Vagina (tissue), 2 donors: Measurements from ENCODE around the gene MAML2. TPM values are rescaled to one million over a fixed set of nuclear protein-coding genes. Genes with fewer than 3 reads are reported as not detected.

ENCODE experiments used
- DNase-seq, 2 donors: peaks; one replicate each; pipeline ENCODE4 v3.0.0-alpha.2; 2017; ENCODE audit errors: extremely low spot score in 2 of 2
- H3K27ac ChIP-seq: fragments of 200-600 bp; sonication (generic); one replicate; pipeline ENCODE4 v1.5.1; 2019
- H3K27me3 ChIP-seq: fragments of 200-600 bp; sonication (generic); one replicate; pipeline ENCODE4 v1.5.1; 2019
- H3K36me3 ChIP-seq, 2 donors: fragments of 200-600 bp; sonication (generic); one replicate each; pipeline ENCODE4 v1.5.1; 2017 to 2019
- H3K4me1 ChIP-seq: fragments of 200-600 bp; sonication (generic); one replicate; pipeline ENCODE4 v1.5.1; 2019
- H3K4me3 ChIP-seq, 2 donors: fragments of 200-600 bp; sonication (generic); 1 replicate in 1 of 2; 2 replicates in 1 of 2; pipeline ENCODE4 v1.5.1; 2016 to 2019
- H3K9me3 ChIP-seq: fragments of 200-600 bp; sonication (generic); one replicate; pipeline ENCODE4 v1.5.1; 2019
- CTCF ChIP-seq, 3 experiments: fragments of 450-650 bp in 2 of 3; fragments of 200-600 bp in 1 of 3; sonication (generic) in 1 of 3; IDR thresholded peaks; one replicate each; pipeline ENCODE4 v1.5.1; 2017 to 2019; ENCODE audit warnings: antibody characterized with exemption in 3 of 3, mild to moderate bottlenecking in 2 of 3, moderate library complexity in 2 of 3
- POLR2A ChIP-seq, 2 donors: fragments of 450-650 bp; IDR thresholded peaks; one replicate each; pipeline ENCODE4 v1.6.1; 2017; ENCODE audit warnings: antibody characterized with exemption in 2 of 2, mild to moderate bottlenecking in 2 of 2, moderate library complexity in 2 of 2
- POLR2AphosphoS5 ChIP-seq, 2 donors: sonication (generic); formaldehyde crosslinking; IDR thresholded peaks; one replicate each; pipeline ENCODE4 v1.9.0; 2017; ENCODE audit warnings: antibody characterized with exemption in 2 of 2, mild to moderate bottlenecking in 2 of 2, low read depth in 1 of 2; ENCODE audit not compliant: insufficient read depth in 1 of 2
- intact Hi-C: fragments of 100-400 bp; cut with DNase I; formaldehyde crosslinking; loops from one replicate; pipeline ENCODE4 v1.15.1; 2023
- total RNA-seq: library from RNA; depleted of rRNA; stranded (reverse); fragments of >200 nt; gene quantifications from one replicate; pipeline ENCODE4 v1.2.3, GENCODE V29; 2016

The MAML2 gene
- total RNA-seq, 1 donor from 2014 or later: 36.3 TPM

- intact Hi-C loops: no loop called here
- Histone ChIP-seq H3K27me3 (no peaks in the 10 kb centered on the region), H3K4me3 (no peak overlapping the region), H3K36me3 (no peaks in the 10 kb centered on the region), H3K9me3 (no peaks in the 10 kb centered on the region), H3K4me1 (peaks cover 84% of the 10 kb centered on the region), H3K27ac (no peak overlapping the region)
- no peak for DNase-seq
- TF ChIP-seq POLR2A (IDR thresholded peaks at IDR 0.05) (no peak), POLR2AphosphoS5 (IDR thresholded peaks at IDR 0.05; ENCODE audit: insufficient read depth in 1 of 2, low read depth in 1 of 2) (no peak), CTCF (IDR thresholded peaks at IDR 0.05) (no peak)
These were observed 12.5 kb downstream of the MAML2 start for GRCh38 chr11:96330511-96330859.

GRCh38 chr11:96329855-96330510, 13.0 kb downstream of the MAML2 start:
- H3K36me3 ChIP-seq: no peaks in the 10 kb centered on the region
- H3K27me3 ChIP-seq: no peaks in the 10 kb centered on the region
- no peak for DNase-seq
- TF ChIP-seq POLR2AphosphoS5 (IDR thresholded peaks at IDR 0.05; ENCODE audit: insufficient read depth in 1 of 2, low read depth in 1 of 2) (no peak), POLR2A (IDR thresholded peaks at IDR 0.05) (no peak), CTCF (IDR thresholded peaks at IDR 0.05) (no peak)
- H3K27ac ChIP-seq: no peak overlapping the region
- H3K4me3 ChIP-seq: no peak overlapping the region
- intact Hi-C loops: no loop called here
- peaks cover 86% of the 10 kb centered on the region for H3K4me1 ChIP-seq
- no peaks in the 10 kb centered on the region for H3K9me3 ChIP-seq

- no peak for DNase-seq
- intact Hi-C loops: no loop called here
- H3K4me3 ChIP-seq: no peak overlapping the region
- peaks cover 91% of the 10 kb centered on the region for H3K4me1 ChIP-seq
- H3K36me3 ChIP-seq: no peaks in the 10 kb centered on the region
- H3K27me3 ChIP-seq: no peaks in the 10 kb centered on the region
- no peak overlapping the region for H3K27ac ChIP-seq
- H3K9me3 ChIP-seq: no peaks in the 10 kb centered on the region
- no peak for TF ChIP-seq CTCF (IDR thresholded peaks at IDR 0.05)
- no peak for TF ChIP-seq POLR2A (IDR thresholded peaks at IDR 0.05)
- TF ChIP-seq POLR2AphosphoS5 (IDR thresholded peaks at IDR 0.05; ENCODE audit: insufficient read depth in 1 of 2, low read depth in 1 of 2): no peak
These were observed 13.6 kb downstream of the MAML2 start for GRCh38 chr11:96329419-96329818.

- TF ChIP-seq POLR2A (IDR thresholded peaks at IDR 0.05) (no peak), POLR2AphosphoS5 (IDR thresholded peaks at IDR 0.05; ENCODE audit: insufficient read depth in 1 of 2, low read depth in 1 of 2) (no peak), CTCF (IDR thresholded peaks at IDR 0.05) (no peak)
- Histone ChIP-seq H3K9me3 (no peaks in the 10 kb centered on the region), H3K27me3 (no peaks in the 10 kb centered on the region), H3K27ac (no peak overlapping the region), H3K4me3 (no peak overlapping the region), H3K4me1 (peaks cover 94% of the 10 kb centered on the region), H3K36me3 (no peaks in the 10 kb centered on the region)
- intact Hi-C loops: no loop called here
- DNase-seq: no peak
These were observed 14.5 kb downstream of the MAML2 start for GRCh38 chr11:96328395-96329010.

- intact Hi-C loops: no loop called here
- Histone ChIP-seq H3K27ac (no peak overlapping the region), H3K9me3 (no peaks in the 10 kb centered on the region), H3K4me3 (no peak overlapping the region), H3K4me1 (peaks cover 94% of the 10 kb centered on the region), H3K27me3 (no peaks in the 10 kb centered on the region), H3K36me3 (no peaks in the 10 kb centered on the region)
- DNase-seq: no peak
- TF ChIP-seq POLR2AphosphoS5 (IDR thresholded peaks at IDR 0.05; ENCODE audit: insufficient read depth in 1 of 2, low read depth in 1 of 2) (no peak), CTCF (IDR thresholded peaks at IDR 0.05) (no peak), POLR2A (IDR thresholded peaks at IDR 0.05) (no peak)
These were observed 16.0 kb downstream of the MAML2 start for GRCh38 chr11:96326959-96327358.
